Measurements from ENCODE around the gene ZMYM4. TPM values are rescaled to one million over a fixed set of nuclear protein-coding genes. Genes with fewer than 3 reads are reported as not detected.

The ZMYM4 gene
- 42.4 and 46.4 TPM in 2 replicates for total RNA-seq

- Mint-ChIP-seq H3K36me3 (ENCODE audit: low read depth) (peaks cover 6% of the 10 kb centered on the region), H3K27ac (peak within 1 kb of the TSS; percentile 82), H3K4me3 (peak within 1 kb of the TSS; percentile 86), H3K27me3 (peaks cover 11% of the 10 kb centered on the region), H3K9me3 (no peaks in the 10 kb centered on the region), H3K4me1 (peaks cover 28% of the 10 kb centered on the region)
- intact Hi-C loops (cut with micrococcal nuclease): loop anchor here (1.0 to 2.0 kb wide), 5 partner anchors 66 to 1038 kb away; partner anchors contain the start of genes SFPQ, SH3D21, ZMYM1 and ZMYM6
- ChIA-PET POLR2A (interaction anchor here (0.6 to 1.7 kb wide), 11 partner anchors 21 to 409 kb away, joined by 3 to 20 read pairs (median 5); partner anchors contain the start of genes SFPQ, SMIM12, TMEM35B and ZMYM1), CTCF (no interaction called here)
- ATAC-seq (ENCODE audit: low read depth): peak; percentile 92
- DNase-seq: peak; percentile 85
- no peak for TF ChIP-seq CTCF (IDR thresholded peaks at IDR 0.05)
Observed at GRCh38 chr1:35268282-35269200, at the start of gene ZMYM4. Gene ZMYM4 (plus strand): TSS chr1:35268709. CDS start chr1:35269047, 338 bp downstream.

- H3K36me3 Mint-ChIP-seq (ENCODE audit: low read depth): no peaks in the 10 kb centered on the region
- intact Hi-C loops (cut with micrococcal nuclease): no loop called here
- TF ChIP-seq CTCF (IDR thresholded peaks at IDR 0.05): no peak
- ATAC-seq (ENCODE audit: low read depth) (peak; percentile 60), DNase-seq (no peak)
- CTCF ChIA-PET: no interaction called here
- POLR2A ChIA-PET: no interaction called here
- H3K9me3 Mint-ChIP-seq: no peaks in the 10 kb centered on the region
- no peaks in the 10 kb centered on the region for H3K4me1 Mint-ChIP-seq
- no peaks in the 10 kb centered on the region for H3K27me3 Mint-ChIP-seq
- H3K27ac Mint-ChIP-seq: no peak overlapping the region
- H3K4me3 Mint-ChIP-seq: no peak overlapping the region
Observed at GRCh38 chr1:35220976-35221375, 47.5 kb upstream of the ZMYM4 start.

- intact Hi-C loops (cut with micrococcal nuclease): no loop called here
- H3K27me3 Mint-ChIP-seq: no peaks in the 10 kb centered on the region
- H3K4me3 Mint-ChIP-seq: no peak overlapping the region
- no peak for TF ChIP-seq CTCF (IDR thresholded peaks at IDR 0.05)
- H3K9me3 Mint-ChIP-seq: no peaks in the 10 kb centered on the region
- H3K36me3 Mint-ChIP-seq (ENCODE audit: low read depth): no peaks in the 10 kb centered on the region
- no peaks in the 10 kb centered on the region for H3K4me1 Mint-ChIP-seq
- CTCF ChIA-PET: no interaction called here
- POLR2A ChIA-PET: no interaction called here
- H3K27ac Mint-ChIP-seq: no peak overlapping the region
- no peak for DNase-seq
- no peak for ATAC-seq (ENCODE audit: low read depth)
Observed at GRCh38 chr1:35222322-35223083, 46.0 kb upstream of the ZMYM4 start.

GRCh38 chr1:35223084-35223630, 45.4 kb upstream of the ZMYM4 start:
- H3K36me3 Mint-ChIP-seq (ENCODE audit: low read depth): no peaks in the 10 kb centered on the region
- intact Hi-C loops (cut with micrococcal nuclease): no loop called here
- H3K4me3 Mint-ChIP-seq: no peak overlapping the region
- no peaks in the 10 kb centered on the region for H3K4me1 Mint-ChIP-seq
- no peak overlapping the region for H3K27ac Mint-ChIP-seq
- ChIA-PET CTCF (no interaction called here), POLR2A (interaction anchor here (0.7 kb wide), 1 partner anchor 78 kb away, joined by 5 read pairs; no protein-coding TSS in a partner anchor)
- H3K27me3 Mint-ChIP-seq: no peaks in the 10 kb centered on the region
- TF ChIP-seq CTCF (IDR thresholded peaks at IDR 0.05): no peak
- DNase-seq: no peak
- no peak for ATAC-seq (ENCODE audit: low read depth)
- no peaks in the 10 kb centered on the region for H3K9me3 Mint-ChIP-seq
